Measurements from ENCODE around the gene LHFPL4. TPM values are rescaled to one million over a fixed set of nuclear protein-coding genes. Genes with fewer than 3 reads are reported as not detected.

LHFPL4 gene
- total RNA-seq, 1 experiment from 2014 or later, result not detected

- ChIA-PET POLR2A (no interaction called here), CTCF (no interaction called here)
- H3K4me3 ChIP-seq (ENCODE audit: low read depth, low read length), result no peak overlapping the region
- no peaks in the 10 kb centered on the region for H3K27me3 ChIP-seq (replicated peaks; ENCODE audit: control insufficient read depth, insufficient read depth, low read length)
- Mint-ChIP-seq H3K27me3 (ENCODE audit: insufficient read depth, unreplicated experiment) (no peaks in the 10 kb centered on the region), H3K36me3 (ENCODE audit: insufficient read depth, unreplicated experiment) (peaks cover 91% of the 10 kb centered on the region), H3K9me3 (ENCODE audit: unreplicated experiment) (no peaks in the 10 kb centered on the region), H3K4me1 (ENCODE audit: low read depth, unreplicated experiment) (no peaks in the 10 kb centered on the region), H3K4me3 (ENCODE audit: unreplicated experiment) (no peak overlapping the region), H3K27ac (ENCODE audit: unreplicated experiment) (no peak overlapping the region)
- H3K4me1 ChIP-seq, result no peaks in the 10 kb centered on the region
- H3K36me3 ChIP-seq (ENCODE audit: control insufficient read depth, insufficient read depth, low read length), result peaks cover 7% of the 10 kb centered on the region
- no peak for DNase-seq
- TF ChIP-seq, protein P1, sequence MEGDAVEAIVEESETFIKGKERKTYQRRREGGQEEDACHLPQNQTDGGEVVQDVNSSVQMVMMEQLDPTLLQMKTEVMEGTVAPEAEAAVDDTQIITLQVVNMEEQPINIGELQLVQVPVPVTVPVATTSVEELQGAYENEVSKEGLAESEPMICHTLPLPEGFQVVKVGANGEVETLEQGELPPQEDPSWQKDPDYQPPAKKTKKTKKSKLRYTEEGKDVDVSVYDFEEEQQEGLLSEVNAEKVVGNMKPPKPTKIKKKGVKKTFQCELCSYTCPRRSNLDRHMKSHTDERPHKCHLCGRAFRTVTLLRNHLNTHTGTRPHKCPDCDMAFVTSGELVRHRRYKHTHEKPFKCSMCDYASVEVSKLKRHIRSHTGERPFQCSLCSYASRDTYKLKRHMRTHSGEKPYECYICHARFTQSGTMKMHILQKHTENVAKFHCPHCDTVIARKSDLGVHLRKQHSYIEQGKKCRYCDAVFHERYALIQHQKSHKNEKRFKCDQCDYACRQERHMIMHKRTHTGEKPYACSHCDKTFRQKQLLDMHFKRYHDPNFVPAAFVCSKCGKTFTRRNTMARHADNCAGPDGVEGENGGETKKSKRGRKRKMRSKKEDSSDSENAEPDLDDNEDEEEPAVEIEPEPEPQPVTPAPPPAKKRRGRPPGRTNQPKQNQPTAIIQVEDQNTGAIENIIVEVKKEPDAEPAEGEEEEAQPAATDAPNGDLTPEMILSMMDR (IDR thresholded peaks at IDR 0.05; ENCODE audit: insufficient read depth in 1 of 2, low read depth in 1 of 2, low read length in 1 of 2, severe bottlenecking in 1 of 2, unreplicated experiment in 1 of 2), result no peak
- BruUV-seq (replicated peaks), result no TSS peak
- H3K9me3 ChIP-seq, result no peaks in the 10 kb centered on the region
- intact Hi-C loops (cut with micrococcal nuclease; ENCODE audit: unreplicated experiment), result no loop called here
These were observed 76.7 kb downstream of the LHFPL4 start for GRCh38 chr3:9476935-9477334.

DNA sequence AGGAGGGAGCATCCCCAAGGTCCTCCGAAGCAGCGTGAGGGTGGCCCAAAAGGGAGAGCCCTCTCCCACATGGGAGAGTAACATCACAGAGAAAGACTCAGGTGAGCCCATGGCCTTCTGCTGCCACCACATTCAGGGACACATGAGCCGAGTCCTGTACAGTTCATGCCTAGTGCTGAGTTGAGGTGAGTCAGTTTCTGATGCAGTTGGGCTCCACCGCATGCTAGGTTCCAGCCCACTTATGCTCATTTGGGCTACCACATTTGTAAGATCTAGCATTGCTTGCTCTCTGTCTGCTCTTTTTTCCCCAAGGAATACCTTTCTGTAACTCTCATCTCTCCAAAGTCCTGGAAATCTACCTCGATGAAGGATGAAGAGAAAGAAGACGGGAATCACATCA lies 79.1 kb downstream of the LHFPL4 start:
- Mint-ChIP-seq H3K4me1 (ENCODE audit: low read depth, unreplicated experiment) (no peaks in the 10 kb centered on the region), H3K36me3 (ENCODE audit: insufficient read depth, unreplicated experiment) (peaks cover 91% of the 10 kb centered on the region), H3K9me3 (ENCODE audit: unreplicated experiment) (no peaks in the 10 kb centered on the region), H3K4me3 (ENCODE audit: unreplicated experiment) (no peak overlapping the region), H3K27me3 (ENCODE audit: insufficient read depth, unreplicated experiment) (no peaks in the 10 kb centered on the region), H3K27ac (ENCODE audit: unreplicated experiment) (no peak overlapping the region)
- CTCF ChIA-PET, result no interaction called here
- Histone ChIP-seq H3K9me3 (no peaks in the 10 kb centered on the region), H3K4me1 (no peaks in the 10 kb centered on the region), H3K36me3 (ENCODE audit: control insufficient read depth, insufficient read depth, low read length) (peaks cover 8% of the 10 kb centered on the region; the same call in 1 of the 2 replicates), H3K4me3 (ENCODE audit: low read depth, low read length) (no peak overlapping the region), H3K27me3 (replicated peaks; ENCODE audit: control insufficient read depth, insufficient read depth, low read length) (no peaks in the 10 kb centered on the region)
- intact Hi-C loops (cut with micrococcal nuclease; ENCODE audit: unreplicated experiment), result no loop called here
- TF ChIP-seq, protein P1 (IDR thresholded peaks at IDR 0.05; ENCODE audit: insufficient read depth in 1 of 2, low read depth in 1 of 2, low read length in 1 of 2, severe bottlenecking in 1 of 2, unreplicated experiment in 1 of 2), result no peak
- DNase-seq, result no peak
- BruUV-seq (replicated peaks), result no TSS peak
- POLR2A ChIA-PET, result no interaction called here

DNA sequence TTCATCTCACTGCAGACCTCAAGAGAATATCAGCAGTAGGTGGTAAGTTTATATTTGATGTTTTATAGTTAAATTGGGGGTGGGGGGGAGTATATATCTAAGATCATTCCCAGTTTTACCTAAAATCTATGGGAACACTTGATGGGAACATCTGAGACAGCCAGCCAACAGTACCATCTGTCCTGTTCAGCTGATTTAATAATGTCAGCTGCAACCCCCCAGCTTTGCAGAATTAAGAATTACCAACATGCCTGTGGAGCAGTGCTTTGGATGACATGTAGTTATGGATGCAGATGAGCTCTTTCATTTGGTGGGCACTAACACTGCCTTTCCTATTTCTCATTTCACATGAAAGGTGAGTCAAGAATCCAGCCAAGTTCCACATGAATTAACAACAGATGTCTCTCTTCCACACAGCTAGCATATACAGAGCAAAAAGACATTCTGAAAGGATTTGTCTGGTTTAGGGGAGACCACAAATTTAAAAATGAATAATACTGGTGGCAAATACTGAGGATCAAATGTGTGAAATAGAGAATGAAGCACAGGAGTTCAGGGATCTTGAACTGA lies 80.0 kb downstream of the LHFPL4 start:
- H3K27ac Mint-ChIP-seq (ENCODE audit: unreplicated experiment), result no peak overlapping the region
- no peak overlapping the region for H3K4me3 Mint-ChIP-seq (ENCODE audit: unreplicated experiment)
- ChIA-PET CTCF (no interaction called here), POLR2A (no interaction called here)
- no peaks in the 10 kb centered on the region for H3K9me3 ChIP-seq
- H3K4me1 ChIP-seq, result no peaks in the 10 kb centered on the region
- DNase-seq, result no peak
- no peaks in the 10 kb centered on the region for H3K27me3 ChIP-seq (replicated peaks; ENCODE audit: control insufficient read depth, insufficient read depth, low read length)
- intact Hi-C loops (cut with micrococcal nuclease; ENCODE audit: unreplicated experiment), result no loop called here
- H3K4me1 Mint-ChIP-seq (ENCODE audit: low read depth, unreplicated experiment), result no peaks in the 10 kb centered on the region
- no peaks in the 10 kb centered on the region for H3K27me3 Mint-ChIP-seq (ENCODE audit: insufficient read depth, unreplicated experiment)
- H3K4me3 ChIP-seq (ENCODE audit: low read depth, low read length), result no peak overlapping the region
- H3K9me3 Mint-ChIP-seq (ENCODE audit: unreplicated experiment), result no peaks in the 10 kb centered on the region
- H3K36me3 Mint-ChIP-seq (ENCODE audit: insufficient read depth, unreplicated experiment), result peaks cover 92% of the 10 kb centered on the region
- H3K36me3 ChIP-seq (ENCODE audit: control insufficient read depth, insufficient read depth, low read length), result peaks cover 7% of the 10 kb centered on the region; the same call in 1 of the 2 replicates
- TF ChIP-seq, protein P1 (IDR thresholded peaks at IDR 0.05; ENCODE audit: insufficient read depth in 1 of 2, low read depth in 1 of 2, low read length in 1 of 2, severe bottlenecking in 1 of 2, unreplicated experiment in 1 of 2), result no peak
- no TSS peak for BruUV-seq (replicated peaks)
